ENCODE results near the gene TDRD7.

TDRD7 gene

GRCh38 chr9:97387936-97388684 lies 23.8 kb upstream of the TDRD7 start:
- DNase-seq, result no peak

- no peak for DNase-seq
Observed at GRCh38 chr9:97388721-97389238, 23.1 kb upstream of the TDRD7 start.

- DNase-seq, result no peak
Observed at GRCh38 chr9:97389249-97389648, 22.6 kb upstream of the TDRD7 start.

GRCh38 chr9:97390791-97391406 lies 21.0 kb upstream of the TDRD7 start:
- DNase-seq, result no peak

- DNase-seq, result no peak
Observed at GRCh38 chr9:97394881-97395280, 17.0 kb upstream of the TDRD7 start.

GRCh38 chr9:97395745-97396144 lies 16.2 kb upstream of the TDRD7 start:
- DNase-seq, result no peak

GRCh38 chr9:97396256-97396655 lies 15.6 kb upstream of the TDRD7 start:
- no peak for DNase-seq

- DNase-seq, result no peak
Observed at GRCh38 chr9:97397220-97397619, 14.7 kb upstream of the TDRD7 start.

GRCh38 chr9:97398999-97399758 lies 12.7 kb upstream of the TDRD7 start:
- no peak for DNase-seq

GRCh38 chr9:97403746-97404316 lies 8.1 kb upstream of the TDRD7 start:
- no peak for DNase-seq

- DNase-seq, result no peak
Observed at GRCh38 chr9:97405551-97405950, 6.3 kb upstream of the TDRD7 start.

GRCh38 chr9:97406620-97407177 lies 5.2 kb upstream of the TDRD7 start:
- DNase-seq, result no peak

- no peak for DNase-seq
Observed at GRCh38 chr9:97408562-97408961, 3.3 kb upstream of the TDRD7 start.

GRCh38 chr9:97411440-97411788 lies 482 bp upstream of the TDRD7 start:
- no peak for DNase-seq

GRCh38 chr9:97412626-97413385 lies 910 bp downstream of the TDRD7 start:
- no peak for DNase-seq

- no peak for DNase-seq
Observed at GRCh38 chr9:97413462-97413861, 1.6 kb downstream of the TDRD7 start.

GRCh38 chr9:97415146-97415545 lies 3.2 kb downstream of the TDRD7 start:
- no peak for DNase-seq

- no peak for DNase-seq
Observed at GRCh38 chr9:97418880-97419279, 7.0 kb downstream of the TDRD7 start.

GRCh38 chr9:97419309-97419867 lies 7.5 kb downstream of the TDRD7 start:
- no peak for DNase-seq

- DNase-seq, result no peak
Observed at GRCh38 chr9:97425336-97425972, 13.6 kb downstream of the TDRD7 start.

GRCh38 chr9:97425973-97426336 lies 14.1 kb downstream of the TDRD7 start:
- no peak for DNase-seq

GRCh38 chr9:97427885-97428284 lies 16.0 kb downstream of the TDRD7 start:
- no peak for DNase-seq
